SK-MEL-5 (cell line): Measurements from ENCODE around the gene MIXL1. TPM values are rescaled to one million over a fixed set of nuclear protein-coding genes. Genes with fewer than 3 reads are reported as not detected.

Source experiments
- DNase-seq: peaks from one replicate; pipeline ENCODE4 v3.0.0-alpha.2; 2016; ENCODE audit warnings: low read depth, low spot score
- in situ Hi-C: cut with HindIII; loops from 2 replicates; pipeline ENCODE4 v1.10.0; 2016; ENCODE audit warnings: low sequenced_read_pairs, high pct_unique_total_duplicates, low pct_unique_long_range_greater_than_20kb
- total RNA-seq: library from RNA; depleted of rRNA; stranded (reverse); fragments of >200 nt; shearing (Covaris generic); gene quantifications from 2 replicates; pipeline ENCODE4 v1.2.3, GENCODE V29; 2014

Gene MIXL1
- total RNA-seq, 1 experiment from 2014 or later = not detected

GRCh38 chr1:226209307-226210059 lies 14.0 kb upstream of the MIXL1 start:
- DNase-seq = no peak
- in situ Hi-C loops = no loop called here

- DNase-seq = no peak
- in situ Hi-C loops = no loop called here
These were observed 12.8 kb upstream of the MIXL1 start for GRCh38 chr1:226210571-226211176.

GRCh38 chr1:226211181-226211821 lies 12.2 kb upstream of the MIXL1 start:
- in situ Hi-C loops = no loop called here
- no peak for DNase-seq

- in situ Hi-C loops = no loop called here
- no peak for DNase-seq
These were observed 10.9 kb upstream of the MIXL1 start for GRCh38 chr1:226212545-226212944.

GRCh38 chr1:226215239-226215638 lies 8.2 kb upstream of the MIXL1 start:
- no peak for DNase-seq
- in situ Hi-C loops = no loop called here

- in situ Hi-C loops = no loop called here
- no peak for DNase-seq
These were observed 7.4 kb upstream of the MIXL1 start for GRCh38 chr1:226216056-226216455.

GRCh38 chr1:226217273-226217672 lies 6.2 kb upstream of the MIXL1 start:
- DNase-seq = no peak
- in situ Hi-C loops = no loop called here

- DNase-seq = no peak
- in situ Hi-C loops = no loop called here
These were observed 2.8 kb upstream of the MIXL1 start for GRCh38 chr1:226220473-226221189.

GRCh38 chr1:226222686-226223085 lies 778 bp upstream of the MIXL1 start:
- no peak for DNase-seq
- in situ Hi-C loops = no loop called here

GRCh38 chr1:226223786-226224244 lies 351 bp downstream of the MIXL1 start:
- DNase-seq = no peak

GRCh38 chr1:226226601-226227000 lies 3.1 kb downstream of the MIXL1 start:
- DNase-seq = no peak
- in situ Hi-C loops = no loop called here

More at GRCh38 chr1:226223786-226224244, 351 bp downstream of the MIXL1 start:
- in situ Hi-C loops = no loop called here

- in situ Hi-C loops = no loop called here
- DNase-seq = no peak
These were observed 9.8 kb downstream of the MIXL1 start for GRCh38 chr1:226233293-226233692.

- in situ Hi-C loops = no loop called here
- DNase-seq = no peak
These were observed 10.3 kb downstream of the MIXL1 start for GRCh38 chr1:226233806-226234205.

- no peak for DNase-seq
- in situ Hi-C loops = no loop called here
These were observed 13.4 kb downstream of the MIXL1 start for GRCh38 chr1:226236826-226237225.

GRCh38 chr1:226239421-226239820 lies 16.0 kb downstream of the MIXL1 start:
- in situ Hi-C loops = no loop called here

GRCh38 chr1:226248091-226248490 lies 24.6 kb downstream of the MIXL1 start:
- no peak for DNase-seq
- in situ Hi-C loops = no loop called here

More at GRCh38 chr1:226239421-226239820, 16.0 kb downstream of the MIXL1 start:
- no peak for DNase-seq

- in situ Hi-C loops = no loop called here
These were observed 25.3 kb downstream of the MIXL1 start for GRCh38 chr1:226248796-226249195.

GRCh38 chr1:226250511-226250910 lies 27.0 kb downstream of the MIXL1 start:
- in situ Hi-C loops = no loop called here
- no peak for DNase-seq

More at GRCh38 chr1:226248796-226249195, 25.3 kb downstream of the MIXL1 start:
- no peak for DNase-seq
